HG03039 (cell line): ENCODE data around the gene KLF5.
"Not testable (repeated sequence)": the region's sequence is repeated elsewhere in the genome, so short reads cannot be mapped to it uniquely, and the experiment has no call there.

Experiments
- ATAC-seq: cut with Tn5 transposase; IDR thresholded peaks from one replicate; pipeline ENCODE4 v1.9.1; 2021; ENCODE audit warnings: mild to moderate bottlenecking, moderate library complexity; ENCODE audit not compliant: unreplicated experiment

The KLF5 gene

GRCh38 chr13:73058736-73059459 is at the start of gene KLF5:
Gene KLF5 (plus strand): TSS chr13:73059005. CDS start chr13:73059328, 323 bp downstream.
- peak; percentile 99 for ATAC-seq

GRCh38 chr13:73011751-73012150 is 47.1 kb upstream of the KLF5 start:
- no peak for ATAC-seq

GRCh38 chr13:73015805-73016204 is 43.0 kb upstream of the KLF5 start:
- no peak for ATAC-seq

GRCh38 chr13:73018336-73018735 is 40.5 kb upstream of the KLF5 start:
- no peak for ATAC-seq

GRCh38 chr13:73025217-73026012 is 33.4 kb upstream of the KLF5 start:
- peak; percentile 49 for ATAC-seq

GRCh38 chr13:73034901-73035300 is 23.9 kb upstream of the KLF5 start:
- no peak for ATAC-seq

GRCh38 chr13:73035660-73036059 is 23.1 kb upstream of the KLF5 start:
- no peak for ATAC-seq

GRCh38 chr13:73036566-73036965 is 22.2 kb upstream of the KLF5 start:
- no peak for ATAC-seq

- ATAC-seq, result no peak
Measured at GRCh38 chr13:73038064-73038463, 20.7 kb upstream of the KLF5 start.

GRCh38 chr13:73039201-73040108 is 19.4 kb upstream of the KLF5 start:
- no peak for ATAC-seq

- no peak for ATAC-seq
Measured at GRCh38 chr13:73040484-73040883, 18.3 kb upstream of the KLF5 start.

- ATAC-seq, result no peak
Measured at GRCh38 chr13:73040968-73041596, 17.7 kb upstream of the KLF5 start.

GRCh38 chr13:73045031-73045430 is 13.8 kb upstream of the KLF5 start:
- no peak for ATAC-seq

- ATAC-seq, result not testable (repeated sequence)
Measured at GRCh38 chr13:73048615-73049014, 10.2 kb upstream of the KLF5 start.

- ATAC-seq, result no peak
Measured at GRCh38 chr13:73054712-73055111, 4.1 kb upstream of the KLF5 start.

- ATAC-seq, result no peak
Measured at GRCh38 chr13:73055813-73056564, 2.8 kb upstream of the KLF5 start.

GRCh38 chr13:73056565-73056962 is 2.2 kb upstream of the KLF5 start:
- ATAC-seq, result no peak

- ATAC-seq, result no peak
Measured at GRCh38 chr13:73057284-73058063, 1.3 kb upstream of the KLF5 start.

- ATAC-seq, result no peak
Measured at GRCh38 chr13:73058064-73058313, 816 bp upstream of the KLF5 start.

- peak; percentile 10 for ATAC-seq
Measured at GRCh38 chr13:73058432-73058735, 421 bp upstream of the KLF5 start.
